K562 (cell line): Measurements from ENCODE around the gene ADCY1. TPM values are rescaled to one million over a fixed set of nuclear protein-coding genes. Genes with fewer than 3 reads are reported as not detected.

ENCODE experiments used
- ATAC-seq: fragments of 200-7000 bp; cut with Tn5 transposase; 3 replicates; pipeline ENCODE4 v1.9.1; 2020; ENCODE audit warnings: moderate library complexity
- BruUV-seq: library from RNA; stranded (reverse); fragments of 400-500 nt; replicated peaks from 2 replicates; lab custom pipeline; 2021; lab: Mats Ljungman, UMichigan
- CTCF ChIA-PET: fragments of 300-600 bp; formaldehyde crosslinking; extraction: SDS; loops from one replicate; lab custom pipeline; 2021; ENCODE audit warnings: low intra/inter-chr PET ratio; lab: Yijun Ruan, JAX
- POLR2A ChIA-PET: fragments of 300-600, 350-650 bp; sonication (Branson Sonifier 250); formaldehyde crosslinking; extraction: SDS; loops from one replicate; lab custom pipeline; 2021; ENCODE audit warnings: antibody characterized with exemption, inconsistent platforms; lab: Yijun Ruan, JAX
- DNase-seq, 4 experiments: peaks; one replicate each; pipeline versions ENCODE4 v3.0.0 to v3.0.0-alpha.2; 2011 to 2018; ENCODE audit warnings: low spot score in 3 of 4, mixed read lengths in 3 of 4; ENCODE audit errors: extremely low read depth in 1 of 4
- FAIRE-seq: peaks from 2 replicates; lab custom pipeline; 2011; peaks lifted over from hg19 to GRCh38; lab: Jason Lieb, UNC
- H2AFZ ChIP-seq: 2 replicates; pipeline ENCODE4 v1.6.0; 2011; ENCODE audit warnings: low read depth, low read length, control low read depth, inconsistent platforms
- H3K27ac ChIP-seq: fragments of 200-600 bp; 3 replicates; pipeline ENCODE4 v1.8.0; 2011; ENCODE audit warnings: low read depth, mild to moderate bottlenecking, control low read depth, inconsistent platforms, low read length, moderate library complexity, mixed read lengths; ENCODE audit errors: extremely low read depth
- H3K27me3 ChIP-seq, 2 experiments: fragments of 300-600 bp in 1 of 2; 2 replicates in 1 of 2; 3 replicates in 1 of 2; pipeline versions ENCODE4 v1.6.0 to v1.8.0; 2011; ENCODE audit warnings: inconsistent platforms in 2 of 2, low read length in 2 of 2, mild to moderate bottlenecking in 1 of 2, mixed read lengths in 1 of 2, moderate library complexity in 1 of 2; ENCODE audit not compliant: control insufficient read depth in 2 of 2, insufficient read depth in 2 of 2
- H3K36me3 ChIP-seq: fragments of 300-600 bp; 3 replicates; pipeline ENCODE4 v1.8.0; 2011; ENCODE audit warnings: mild to moderate bottlenecking, low read length, inconsistent platforms; ENCODE audit not compliant: control insufficient read depth, insufficient read depth
- H3K4me1 ChIP-seq, 2 experiments: fragments of 200-600 bp in 1 of 2; replicated peaks in 1 of 2; 2 replicates in 1 of 2; 3 replicates in 1 of 2; pipeline versions ENCODE4 v1.5.1 to v1.8.0; 2011; ENCODE audit warnings: inconsistent platforms in 2 of 2, low read length in 2 of 2, mild to moderate bottlenecking in 1 of 2, mixed read lengths in 1 of 2, moderate library complexity in 1 of 2; ENCODE audit not compliant: control insufficient read depth in 2 of 2, insufficient read depth in 2 of 2
- H3K4me2 ChIP-seq: 2 replicates; pipeline ENCODE4 v1.6.1; 2011; ENCODE audit warnings: low read length, control low read depth, inconsistent platforms, mixed read lengths; ENCODE audit not compliant: insufficient read depth
- H3K4me3 ChIP-seq: fragments of 200-600 bp; sonication (generic), shearing (Covaris generic); 2 replicates; pipeline ENCODE4 v1.5.1; 2016; ENCODE audit warnings: control low read depth, inconsistent platforms
- H3K79me2 ChIP-seq: fragments of 200-600 bp; 3 replicates; pipeline ENCODE4 v1.8.0; 2011; ENCODE audit warnings: low read length, inconsistent platforms; ENCODE audit not compliant: control insufficient read depth, insufficient read depth
- H3K9ac ChIP-seq, 2 experiments: 2 replicates each; pipeline versions ENCODE4 v1.6.0 to v1.6.1; 2011; ENCODE audit warnings: low read depth in 2 of 2, low read length in 2 of 2, control low read depth in 1 of 2, inconsistent platforms in 1 of 2, mild to moderate bottlenecking in 1 of 2, mixed read lengths in 1 of 2; ENCODE audit not compliant: insufficient read depth in 1 of 2
- H3K9me1 ChIP-seq: one replicate; pipeline ENCODE4 v1.6.0; 2011; ENCODE audit warnings: inconsistent platforms, mild to moderate bottlenecking, low read length, moderate library complexity; ENCODE audit not compliant: control insufficient read depth, insufficient read depth
- H3K9me3 ChIP-seq: replicated peaks from 2 replicates; pipeline ENCODE4 v1.5.1; 2011; ENCODE audit warnings: low read depth, low read length, inconsistent platforms; ENCODE audit not compliant: control insufficient read depth, insufficient read depth
- H4K20me1 ChIP-seq: replicated peaks from 2 replicates; pipeline ENCODE4 v1.6.1; 2011; ENCODE audit warnings: low read length, inconsistent platforms, mixed read lengths; ENCODE audit not compliant: control insufficient read depth, insufficient read depth
- BRCA1 ChIP-seq, 2 experiments: fragments of 450-650 bp in 1 of 2; sonication (generic) in 1 of 2; formaldehyde crosslinking in 1 of 2; IDR thresholded peaks; 2 replicates each; pipeline versions ENCODE4 v1.5.0 to v1.6.1; 2017 to 2020; ENCODE audit warnings: mild to moderate bottlenecking in 1 of 2, missing genetic modification reagents in 1 of 2
- CHD2 ChIP-seq: IDR thresholded peaks from 2 replicates; pipeline ENCODE4 v1.6.1; 2011; ENCODE audit warnings: low read depth, low read length
- DDX20 ChIP-seq: fragments of 450-650 bp; IDR thresholded peaks from 2 replicates; pipeline ENCODE4 v1.6.1; 2016; ENCODE audit warnings: missing genetic modification characterization, low read depth, mild to moderate bottlenecking, missing compliant biosample characterization, moderate library complexity
- EWSR1 ChIP-seq: fragments of 450-650 bp; IDR thresholded peaks from 2 replicates; pipeline ENCODE4 v1.6.1; 2018; ENCODE audit warnings: borderline replicate concordance, mild to moderate bottlenecking, low read depth, moderate library complexity; ENCODE audit not compliant: partially characterized antibody
- FOXK2 ChIP-seq, 2 experiments: fragments of 450-650 bp; IDR thresholded peaks in 1 of 2; conservative IDR thresholded peaks in 1 of 2; 2 replicates each; pipeline ENCODE4 v1.6.1; 2016; ENCODE audit warnings: low read depth in 2 of 2, mild to moderate bottlenecking in 1 of 2
- GATAD2B ChIP-seq: fragments of 450-650 bp; IDR thresholded peaks from 2 replicates; pipeline ENCODE4 v1.6.1; 2017; ENCODE audit warnings: mild to moderate bottlenecking, borderline replicate concordance
- HMG20A ChIP-seq: fragments of 450-650 bp; formaldehyde crosslinking; conservative IDR thresholded peaks from 2 replicates; pipeline ENCODE4 v1.4.0; 2020; ENCODE audit warnings: mild to moderate bottlenecking, mixed read lengths
- HMGN3 ChIP-seq: IDR thresholded peaks from 2 replicates; pipeline ENCODE4 v1.6.1; 2011; ENCODE audit warnings: borderline replicate concordance, low read depth, mild to moderate bottlenecking, mixed read lengths, low read length; ENCODE audit not compliant: insufficient read length; ENCODE audit errors: extremely low read depth
- MLX ChIP-seq, 2 experiments: fragments of 450-650 bp in 1 of 2; sonication (generic) in 1 of 2; formaldehyde crosslinking; conservative IDR thresholded peaks; 2 replicates each; pipeline versions ENCODE4 v1.4.0 to v1.8.1; 2020 to 2022; ENCODE audit warnings: mild to moderate bottlenecking in 1 of 2, missing genetic modification reagents in 1 of 2
- NBN ChIP-seq: fragments of 450-650 bp; IDR thresholded peaks from 2 replicates; pipeline ENCODE4 v1.6.1; 2016; ENCODE audit warnings: low read depth, mild to moderate bottlenecking
- PTBP1 ChIP-seq: fragments of 200-400 bp; formaldehyde crosslinking; IDR thresholded peaks from 2 replicates; pipeline ENCODE4 v1.6.1; 2017; ENCODE audit warnings: low read depth, low read length
- RFX1 ChIP-seq: fragments of 450-650 bp; IDR thresholded peaks from 2 replicates; pipeline ENCODE4 v1.6.1; 2016; ENCODE audit warnings: mild to moderate bottlenecking, moderate library complexity
- SRF ChIP-seq, 2 experiments: fragments of 250-450, 450-650 bp in 1 of 2; sonication (Bioruptor Pico) in 1 of 2; sonication (generic) in 1 of 2; formaldehyde crosslinking; IDR thresholded peaks; 2 replicates each; pipeline versions ENCODE4 v1.5.0 to v1.5.1; 2020 to 2022; ENCODE audit warnings: mild to moderate bottlenecking in 1 of 2, missing genetic modification reagents in 1 of 2
- THRAP3 ChIP-seq: fragments of 450-650 bp; IDR thresholded peaks from 2 replicates; pipeline ENCODE4 v1.6.1; 2016; ENCODE audit warnings: mild to moderate bottlenecking, inconsistent platforms, borderline replicate concordance
- ZNF121 ChIP-seq: sonication (generic); formaldehyde crosslinking; conservative IDR thresholded peaks from 2 replicates; pipeline ENCODE4 v1.8.0; 2022; ENCODE audit warnings: missing genetic modification reagents
- ZNF395 ChIP-seq: fragments of 200-800 bp; sonication (Bioruptor generic); IDR thresholded peaks from 2 replicates; pipeline ENCODE4 v1.6.1; 2017; ENCODE audit warnings: missing genetic modification characterization, missing compliant biosample characterization
- ZNF431 ChIP-seq: sonication (generic); formaldehyde crosslinking; IDR thresholded peaks from 2 replicates; pipeline ENCODE4 v1.8.0; 2022; ENCODE audit warnings: mild to moderate bottlenecking, missing genetic modification reagents
- ZNF583 ChIP-seq: fragments of 250-450 bp; sonication (Bioruptor Pico); IDR thresholded peaks from 2 replicates; pipeline ENCODE4 v1.4.0; 2020
- ZNF668 ChIP-seq: fragments of 250-450 bp; sonication (Bioruptor Pico); IDR thresholded peaks from 2 replicates; pipeline ENCODE4 v1.8.0; 2022; ENCODE audit warnings: mild to moderate bottlenecking, inconsistent platforms
- WGBS: fragments of 100-300 bp; shearing (Covaris generic); methylation state at CpG from one replicate; pipeline ENCODE4 v1.1.6; 2016; ENCODE audit warnings: low coverage, mixed read lengths; ENCODE audit not compliant: insufficient coverage; ENCODE audit errors: missing lambda C conversion rate; 5-methylcytosine and 5-hydroxymethylcytosine counted together
- in situ Hi-C: fragments of 300-500 bp; cut with MboI; formaldehyde crosslinking; loops from 4 replicates; pipeline ENCODE4 v1.15.0; 2018; ENCODE audit warnings: inconsistent platforms, mixed read lengths
- intact Hi-C: fragments of 100-400 bp; cut with micrococcal nuclease; formaldehyde crosslinking; loops from 2 replicates; pipeline ENCODE4 v1.14.2; 2022
- polyA plus RNA-seq, 8 experiments: library from polyadenylated mRNA; depleted of rRNA in 4 of 8; stranded (reverse) in 5 of 8; unstranded in 3 of 8; fragments of >200 nt; fragmentation: Nextera tagmentation in 2 of 8; fragmentation: Illumina TruSeq in 1 of 8; extraction: Ambion mirVana in 2 of 8; extraction: Trizol in 1 of 8; gene quantifications; 2 replicates each; pipeline versions ENCODE4 v1.2.1 to v1.2.3, GENCODE V29; 2011 to 2014; ENCODE audit warnings: inconsistent platforms in 1 of 8, missing spikeins in 1 of 8
- total RNA-seq, 7 experiments: library from RNA; depleted of rRNA in 6 of 7; stranded (reverse); fragments of >200 nt in 6 of 7; fragmentation: Illumina TruSeq in 2 of 7; extraction: Trizol in 2 of 7; gene quantifications; 2 replicates each; pipeline versions ENCODE4 v1.2.1 to v1.2.3, GENCODE V29; 2011 to 2021; ENCODE audit warnings: low replicate concordance in 1 of 7

The ADCY1 gene
- total and polyA plus RNA-seq, 9 of the 15 experiments (the other 6 are each of a cell fraction or from before 2014, with no cell fraction given) = under 0.01 to 0.18 (median 0.10) TPM; not detected in 4

- TF ChIP-seq ZNF395 (no peak), NBN (no peak), FOXK2 (conservative IDR thresholded peaks at IDR 0.05 in 1 of 2, IDR thresholded peaks at IDR 0.05 in 1 of 2; ENCODE audit: low read depth in 2 of 2) (no peak)
Measured at GRCh38 chr7:45631569-45631968, 57.4 kb downstream of the ADCY1 start (continued).

- TF ChIP-seq EWSR1 (no peak), MLX (CRISPR knock-in tag; conservative IDR thresholded peaks at IDR 0.05) (no peak), SRF (CRISPR knock-in tag; IDR thresholded peaks at IDR 0.05) (no peak), HMGN3 (no peak), ZNF121 (CRISPR knock-in tag) (no peak), ZNF431 (no peak), GATAD2B (no peak), THRAP3 (no peak), ZNF583 (no peak), ZNF668 (CRISPR knock-in tag) (no peak), CHD2 (no peak), PTBP1 (no peak), HMG20A (CRISPR knock-in tag) (no peak), BRCA1 (IDR thresholded peaks at IDR 0.05) (no peak), BRCA1 (CRISPR knock-in tag; IDR thresholded peaks at IDR 0.05) (no peak), RFX1 (no peak), DDX20 (tag) (no peak)
- H3K4me2 ChIP-seq = no peak overlapping the region
- H3K27me3 ChIP-seq = no peaks in the 10 kb centered on the region
- intact Hi-C loops = no loop called here
- no peak overlapping the region for H3K27ac ChIP-seq
- no peaks in the 10 kb centered on the region for H3K9me3 ChIP-seq
- ChIA-PET POLR2A (no interaction called here), CTCF (no interaction called here)
- H3K9me1 ChIP-seq = no peaks in the 10 kb centered on the region
- FAIRE-seq = no peak
- no peak for ATAC-seq
- H3K9ac ChIP-seq = no peak overlapping the region
- no TSS peak for BruUV-seq
- no peaks in the 10 kb centered on the region for H3K36me3 ChIP-seq
- no peak for DNase-seq
- H3K79me2 ChIP-seq = no peaks in the 10 kb centered on the region
- no peak overlapping the region for H3K4me3 ChIP-seq
- 0% methylated on average over 3 of the region's 3 CpGs for WGBS
- in situ Hi-C loops = no loop called here
- H3K4me1 ChIP-seq = no peaks in the 10 kb centered on the region
- H2AFZ ChIP-seq = no peak overlapping the region
- H4K20me1 ChIP-seq = no peaks in the 10 kb centered on the region
Measured at GRCh38 chr7:45636733-45637132, 62.6 kb downstream of the ADCY1 start.
